Prostate gland (tissue), 2 donors: ENCODE data around the gene CHRM3.

ENCODE experiments used
- POLR2A ChIP-seq: fragments of 450-650 bp; IDR thresholded peaks from one replicate; pipeline ENCODE4 v1.6.1; 2016; ENCODE audit warnings: antibody characterized with exemption, mild to moderate bottlenecking
- TF ChIP-seq, protein P1 (sequence below), 4 experiments: fragments of 200-600 bp in 2 of 4; fragments of 450-650 bp in 2 of 4; sonication (generic) in 2 of 4; IDR thresholded peaks; 1 replicate in 3 of 4; 2 replicates in 1 of 4; pipeline ENCODE4 v1.5.1; 2016 to 2019; ENCODE audit warnings: antibody characterized with exemption in 4 of 4, mild to moderate bottlenecking in 2 of 4, moderate library complexity in 2 of 4

- TF ChIP-seq, protein P1, sequence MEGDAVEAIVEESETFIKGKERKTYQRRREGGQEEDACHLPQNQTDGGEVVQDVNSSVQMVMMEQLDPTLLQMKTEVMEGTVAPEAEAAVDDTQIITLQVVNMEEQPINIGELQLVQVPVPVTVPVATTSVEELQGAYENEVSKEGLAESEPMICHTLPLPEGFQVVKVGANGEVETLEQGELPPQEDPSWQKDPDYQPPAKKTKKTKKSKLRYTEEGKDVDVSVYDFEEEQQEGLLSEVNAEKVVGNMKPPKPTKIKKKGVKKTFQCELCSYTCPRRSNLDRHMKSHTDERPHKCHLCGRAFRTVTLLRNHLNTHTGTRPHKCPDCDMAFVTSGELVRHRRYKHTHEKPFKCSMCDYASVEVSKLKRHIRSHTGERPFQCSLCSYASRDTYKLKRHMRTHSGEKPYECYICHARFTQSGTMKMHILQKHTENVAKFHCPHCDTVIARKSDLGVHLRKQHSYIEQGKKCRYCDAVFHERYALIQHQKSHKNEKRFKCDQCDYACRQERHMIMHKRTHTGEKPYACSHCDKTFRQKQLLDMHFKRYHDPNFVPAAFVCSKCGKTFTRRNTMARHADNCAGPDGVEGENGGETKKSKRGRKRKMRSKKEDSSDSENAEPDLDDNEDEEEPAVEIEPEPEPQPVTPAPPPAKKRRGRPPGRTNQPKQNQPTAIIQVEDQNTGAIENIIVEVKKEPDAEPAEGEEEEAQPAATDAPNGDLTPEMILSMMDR (IDR thresholded peaks at IDR 0.05), result no peak
- TF ChIP-seq POLR2A, result no peak
These were observed 30.9 kb downstream of the CHRM3 start for GRCh38 chr1:239417221-239417620.
